WTC11 (cell line): ENCODE results near the gene TUBE1. TPM values are rescaled to one million over a fixed set of nuclear protein-coding genes. Genes with fewer than 3 reads are reported as not detected.

Experiments used
- ATAC-seq: fragments of 200-7000 bp; cut with Tn5 transposase; 2 replicates; pipeline ENCODE4 v1.10.0; 2021; ENCODE audit warnings: mild to moderate bottlenecking, moderate library complexity
- CTCF ChIA-PET: fragments of 300-600 bp; sonication (Branson Sonifier 250); formaldehyde crosslinking; loops from one replicate; lab custom pipeline; 2021; ENCODE audit warnings: antibody characterized with exemption; lab: Charles Lee
- POLR2A ChIA-PET: fragments of 350-600 bp; sonication (Branson Sonifier 250); formaldehyde crosslinking; loops from one replicate; lab custom pipeline; 2021; ENCODE audit warnings: antibody characterized with exemption; lab: Charles Lee
- DNase-seq: peaks from one replicate; pipeline ENCODE4 v3.0.0; 2021; ENCODE audit warnings: low spot score
- H3K27ac Mint-ChIP-seq: 2 replicates; pipeline ENCODE4 v1.8.0; 2021; ENCODE audit warnings: mixed read lengths
- H3K27me3 Mint-ChIP-seq: 2 replicates; pipeline ENCODE4 v1.8.0; 2021; ENCODE audit warnings: low read depth, mild to moderate bottlenecking, moderate library complexity, mixed read lengths
- H3K36me3 Mint-ChIP-seq: 2 replicates; pipeline ENCODE4 v1.8.0; 2021; ENCODE audit warnings: mixed read lengths
- H3K4me1 Mint-ChIP-seq: 2 replicates; pipeline ENCODE4 v1.8.0; 2022; ENCODE audit warnings: mixed read lengths
- H3K4me3 Mint-ChIP-seq: 2 replicates; pipeline ENCODE4 v1.8.0; 2021; ENCODE audit warnings: mild to moderate bottlenecking, moderate library complexity, mixed read lengths
- H3K9me3 Mint-ChIP-seq: 2 replicates; pipeline ENCODE4 v1.8.0; 2021; ENCODE audit warnings: mixed read lengths
- ARID4B ChIP-seq: sonication (generic); formaldehyde crosslinking; IDR thresholded peaks from 2 replicates; pipeline ENCODE4 v1.8.0; 2023; ENCODE audit warnings: missing genetic modification reagents, mild to moderate bottlenecking, borderline replicate concordance
- CREB1 ChIP-seq: sonication (generic); formaldehyde crosslinking; IDR thresholded peaks from 2 replicates; pipeline ENCODE4 v1.8.0; 2023; ENCODE audit warnings: mild to moderate bottlenecking, missing genetic modification reagents
- FOXP4 ChIP-seq: sonication (generic); formaldehyde crosslinking; IDR thresholded peaks from 2 replicates; pipeline ENCODE4 v1.8.0; 2022; ENCODE audit warnings: mild to moderate bottlenecking, missing genetic modification reagents
- GABPB1 ChIP-seq: sonication (generic); formaldehyde crosslinking; IDR thresholded peaks from 2 replicates; pipeline ENCODE4 v1.8.1; 2023; ENCODE audit warnings: mild to moderate bottlenecking, missing genetic modification reagents
- GTF2I ChIP-seq: fragments of 250-450 bp; sonication (Bioruptor Pico); conservative IDR thresholded peaks from 2 replicates; pipeline ENCODE4 v1.4.0; 2021; ENCODE audit warnings: mild to moderate bottlenecking
- HMGXB4 ChIP-seq: sonication (generic); formaldehyde crosslinking; IDR thresholded peaks from 2 replicates; pipeline ENCODE4 v1.8.1; 2023; ENCODE audit warnings: mild to moderate bottlenecking, moderate library complexity, missing genetic modification reagents
- IRF1 ChIP-seq: sonication (generic); formaldehyde crosslinking; IDR thresholded peaks from 2 replicates; pipeline ENCODE4 v1.8.0; 2023; ENCODE audit warnings: missing genetic modification reagents
- JAZF1 ChIP-seq: fragments of 250-450 bp; sonication (Bioruptor Pico); IDR thresholded peaks from 2 replicates; pipeline ENCODE4 v1.9.0; 2021; ENCODE audit warnings: moderate library complexity, mild to moderate bottlenecking, inconsistent platforms
- NR1H2 ChIP-seq: sonication (generic); formaldehyde crosslinking; IDR thresholded peaks from 2 replicates; pipeline ENCODE4 v1.9.0; 2021; ENCODE audit warnings: mild to moderate bottlenecking, moderate library complexity, missing genetic modification reagents
- NR2C2 ChIP-seq: sonication (generic); formaldehyde crosslinking; IDR thresholded peaks from 2 replicates; pipeline ENCODE4 v1.8.0; 2022; ENCODE audit warnings: mild to moderate bottlenecking, missing genetic modification reagents
- NR3C1 ChIP-seq: sonication (generic); formaldehyde crosslinking; conservative IDR thresholded peaks from 2 replicates; pipeline ENCODE4 v1.8.1; 2023; ENCODE audit warnings: low read depth, mild to moderate bottlenecking, missing genetic modification reagents
- SMAD3 ChIP-seq: sonication (generic); formaldehyde crosslinking; IDR thresholded peaks from 2 replicates; pipeline ENCODE4 v1.8.0; 2022; ENCODE audit warnings: missing genetic modification reagents, mild to moderate bottlenecking, borderline replicate concordance
- SMAD4 ChIP-seq: sonication (generic); formaldehyde crosslinking; IDR thresholded peaks from 2 replicates; pipeline ENCODE4 v1.8.0; 2022; ENCODE audit warnings: mild to moderate bottlenecking, missing genetic modification reagents
- SP1 ChIP-seq: sonication (generic); formaldehyde crosslinking; conservative IDR thresholded peaks from 2 replicates; pipeline ENCODE4 v1.8.1; 2022; ENCODE audit warnings: missing genetic modification reagents
- TCF7 ChIP-seq: sonication (generic); formaldehyde crosslinking; IDR thresholded peaks from 2 replicates; pipeline ENCODE4 v1.8.0; 2022; ENCODE audit warnings: mild to moderate bottlenecking, low read depth, missing genetic modification reagents, moderate library complexity
- TP53 ChIP-seq: sonication (generic); formaldehyde crosslinking; IDR thresholded peaks from 2 replicates; pipeline ENCODE4 v1.8.1; 2023; ENCODE audit warnings: mild to moderate bottlenecking, missing genetic modification reagents
- USF2 ChIP-seq: sonication (generic); formaldehyde crosslinking; IDR thresholded peaks from 2 replicates; pipeline ENCODE4 v1.8.1; 2023; ENCODE audit warnings: mild to moderate bottlenecking, missing genetic modification reagents, moderate library complexity
- ZNF263 ChIP-seq: sonication (generic); formaldehyde crosslinking; IDR thresholded peaks from 2 replicates; pipeline ENCODE4 v1.8.1; 2022; ENCODE audit warnings: low read depth, mild to moderate bottlenecking, moderate library complexity, missing genetic modification reagents
- total RNA-seq: library from RNA; stranded (reverse); gene quantifications from 3 replicates; pipeline ENCODE4 v1.2.3, GENCODE V29; 2021
- TF ChIP-seq, protein P1 (sequence below): sonication (generic); formaldehyde crosslinking; IDR thresholded peaks from 2 replicates; pipeline ENCODE4 v1.8.1; 2022; ENCODE audit warnings: mild to moderate bottlenecking, moderate library complexity, missing genetic modification reagents

The TUBE1 gene
- total RNA-seq, 1 experiment from 2014 or later = 16.9 TPM

GRCh38 chr6:112066606-112067005 is 20.7 kb downstream of the TUBE1 start (continued):
- TF ChIP-seq ARID4B (CRISPR knock-in tag) (no peak), SMAD4 (CRISPR knock-in tag) (no peak), SMAD3 (CRISPR knock-in tag) (no peak), ZNF263 (CRISPR knock-in tag) (no peak)

GRCh38 chr6:112065426-112065986 is 21.8 kb downstream of the TUBE1 start:
- DNase-seq (no peak), ATAC-seq (no peak)
- ChIA-PET CTCF (no interaction called here), POLR2A (no interaction called here)
- Mint-ChIP-seq H3K4me3 (no peak overlapping the region), H3K9me3 (no peaks in the 10 kb centered on the region), H3K27me3 (no peaks in the 10 kb centered on the region), H3K27ac (no peak overlapping the region), H3K36me3 (no peaks in the 10 kb centered on the region), H3K4me1 (no peaks in the 10 kb centered on the region)
- TF ChIP-seq JAZF1 (CRISPR knock-in tag) (no peak), NR1H2 (CRISPR knock-in tag) (no peak), HMGXB4 (no peak)
- TF ChIP-seq, protein P1, sequence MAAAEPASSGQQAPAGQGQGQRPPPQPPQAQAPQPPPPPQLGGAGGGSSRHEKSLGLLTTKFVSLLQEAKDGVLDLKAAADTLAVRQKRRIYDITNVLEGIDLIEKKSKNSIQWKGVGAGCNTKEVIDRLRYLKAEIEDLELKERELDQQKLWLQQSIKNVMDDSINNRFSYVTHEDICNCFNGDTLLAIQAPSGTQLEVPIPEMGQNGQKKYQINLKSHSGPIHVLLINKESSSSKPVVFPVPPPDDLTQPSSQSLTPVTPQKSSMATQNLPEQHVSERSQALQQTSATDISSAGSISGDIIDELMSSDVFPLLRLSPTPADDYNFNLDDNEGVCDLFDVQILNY (CRISPR knock-in tag) = no peak

DNA sequence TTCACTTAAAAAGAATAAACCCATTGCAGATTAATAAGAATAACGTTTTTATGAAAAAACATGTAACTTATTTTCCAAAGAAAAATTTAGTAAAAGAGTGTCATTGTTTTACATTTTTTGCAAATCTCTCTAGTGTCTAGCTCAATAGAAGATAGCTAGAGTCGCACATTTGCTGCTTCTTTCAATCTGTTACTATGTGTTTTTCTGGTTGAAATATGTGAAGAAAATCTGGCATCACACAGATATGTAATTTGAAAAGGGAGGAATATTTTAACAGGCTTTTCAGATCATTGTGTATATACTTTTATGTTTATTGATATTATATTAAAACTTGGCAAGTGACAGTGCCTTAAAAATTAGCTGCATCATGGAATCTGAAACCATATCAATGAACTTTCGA is 24.3 kb downstream of the TUBE1 start:
- H3K36me3 Mint-ChIP-seq = no peaks in the 10 kb centered on the region
- H3K27ac Mint-ChIP-seq = no peak overlapping the region
- H3K4me3 Mint-ChIP-seq = no peak overlapping the region
- TF ChIP-seq GABPB1 (CRISPR knock-in tag) = no peak
- no peak for TF ChIP-seq TCF7 (CRISPR knock-in tag)
- TF ChIP-seq NR3C1 (CRISPR knock-in tag) = no peak
- no peak for TF ChIP-seq IRF1 (CRISPR knock-in tag)
- no peak for TF ChIP-seq TP53 (CRISPR knock-in tag)
- no peak for TF ChIP-seq SP1 (CRISPR knock-in tag)
- no peak for TF ChIP-seq ZNF263 (CRISPR knock-in tag)
- TF ChIP-seq CREB1 (CRISPR knock-in tag) = no peak
- TF ChIP-seq SMAD3 (CRISPR knock-in tag) = no peak
- no peak for TF ChIP-seq USF2 (CRISPR knock-in tag)
- TF ChIP-seq GTF2I (CRISPR knock-in tag) = no peak
- no peak for TF ChIP-seq FOXP4 (CRISPR knock-in tag)
- TF ChIP-seq NR2C2 (CRISPR knock-in tag) = no peak
- H3K27me3 Mint-ChIP-seq = no peaks in the 10 kb centered on the region
- POLR2A ChIA-PET = no interaction called here
- H3K9me3 Mint-ChIP-seq = no peaks in the 10 kb centered on the region
- ATAC-seq = no peak
- H3K4me1 Mint-ChIP-seq = no peaks in the 10 kb centered on the region
- CTCF ChIA-PET = interaction anchor here (1.5 kb wide), 1 partner anchor 53 kb away, joined by 3 read pairs; no protein-coding TSS in a partner anchor
- no peak for DNase-seq
